HG02938 (cell line): ENCODE measurements around the gene ARHGAP33.
A peak's percentile ranks its signal among the peaks of the same experiment; 100 is the strongest.

Experiments
- ATAC-seq: cut with Tn5 transposase; IDR thresholded peaks from one replicate; pipeline ENCODE4 v1.9.1; 2021; ENCODE audit warnings: mild to moderate bottlenecking, moderate library complexity; ENCODE audit not compliant: unreplicated experiment

Gene ARHGAP33

DNA sequence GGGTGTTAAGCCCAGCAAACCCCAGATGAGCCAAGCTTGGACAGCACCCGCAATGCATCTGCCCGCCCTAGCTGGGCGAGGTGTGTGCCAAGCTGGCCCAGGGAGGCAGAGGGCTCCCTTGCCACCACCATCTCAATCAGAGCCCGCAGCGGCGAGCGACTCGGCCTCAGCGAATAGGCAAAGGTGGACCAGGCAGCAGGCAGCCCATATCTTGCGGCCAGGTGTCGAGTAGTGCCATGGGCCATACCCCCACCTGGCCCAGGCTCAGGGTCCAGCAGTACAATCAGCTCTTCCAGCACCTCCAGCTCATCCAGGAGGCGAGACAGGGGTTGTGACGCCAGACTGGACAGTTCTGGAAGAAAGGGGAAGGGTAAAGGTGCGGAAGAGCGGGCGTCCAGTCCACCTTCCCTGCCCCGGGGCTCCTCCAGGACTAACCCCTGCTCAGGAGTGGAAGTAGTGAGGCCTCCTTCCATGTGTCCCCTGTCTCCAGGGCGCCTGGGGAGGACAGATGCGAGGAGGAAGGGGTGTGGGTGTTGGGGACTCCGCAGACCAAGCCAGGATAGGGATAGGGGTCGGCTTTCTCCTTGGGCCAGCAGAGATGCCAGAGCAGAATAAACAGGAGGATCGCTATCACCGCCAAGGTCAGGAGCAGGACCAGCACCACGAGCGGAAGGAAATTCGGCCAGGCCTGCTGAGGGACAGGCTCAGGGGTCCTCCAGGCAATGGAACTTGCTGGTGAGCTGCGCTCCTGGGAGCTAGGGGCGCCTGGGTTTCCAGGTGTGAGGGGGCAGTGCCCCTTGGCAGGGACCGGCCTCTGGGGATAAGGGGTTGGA is 35.9 kb upstream of the ARHGAP33 start:
- no peak for ATAC-seq

DNA sequence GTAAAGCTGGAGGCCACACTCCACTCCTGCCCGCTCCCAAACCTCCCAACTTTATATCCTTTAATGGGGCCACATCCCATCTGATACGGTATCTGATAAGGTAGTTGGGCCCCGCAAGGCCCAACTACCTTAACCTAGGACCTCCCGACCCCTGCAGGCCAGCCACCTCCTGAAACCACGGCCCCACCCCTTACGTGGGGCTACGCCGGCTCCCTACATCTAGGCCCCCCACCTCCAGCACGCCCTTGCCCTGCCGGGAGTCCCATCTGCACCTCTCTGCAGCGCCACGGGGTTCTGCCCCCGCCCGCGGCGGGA is 35.3 kb upstream of the ARHGAP33 start:
- peak; percentile 10 for ATAC-seq

DNA sequence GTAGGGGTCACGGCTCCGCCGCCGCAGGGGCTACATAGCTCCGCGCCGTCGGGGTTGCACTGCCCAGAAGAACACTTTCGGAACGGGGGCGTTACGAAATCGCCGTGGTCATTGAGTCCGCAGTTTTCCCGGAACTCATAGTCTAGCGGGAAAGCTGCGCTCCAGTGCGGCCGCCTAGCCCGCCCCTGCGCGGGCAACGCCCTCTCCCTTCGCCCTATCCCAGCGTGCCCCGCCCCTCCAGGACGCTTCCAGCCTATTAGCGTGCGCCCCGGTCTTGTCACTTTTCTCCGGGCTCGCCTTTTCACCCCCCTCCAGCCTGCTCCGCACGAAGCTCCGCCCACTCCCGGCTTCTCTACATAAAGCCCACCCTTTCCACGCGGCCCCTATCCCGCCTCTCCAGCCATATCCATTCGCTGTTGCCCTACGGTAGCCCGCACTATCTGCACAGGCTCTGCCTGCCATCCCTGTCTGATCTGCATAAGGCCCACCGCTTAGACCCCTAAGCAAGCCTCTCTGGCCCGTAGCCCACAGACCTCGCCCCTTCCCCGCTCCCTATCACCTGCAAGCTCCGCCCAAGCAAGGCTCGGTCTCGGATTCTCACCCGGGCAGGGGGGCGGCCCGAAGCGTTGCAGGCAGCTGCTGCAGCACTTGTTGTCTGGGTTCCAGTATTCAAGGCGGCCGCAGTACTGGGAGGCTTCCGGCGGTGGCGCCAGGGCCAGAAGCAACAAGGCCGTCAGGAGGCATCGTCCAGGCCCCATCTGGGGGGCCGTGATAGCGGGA is 34.8 kb upstream of the ARHGAP33 start:
- peak; percentile 46 for ATAC-seq

DNA sequence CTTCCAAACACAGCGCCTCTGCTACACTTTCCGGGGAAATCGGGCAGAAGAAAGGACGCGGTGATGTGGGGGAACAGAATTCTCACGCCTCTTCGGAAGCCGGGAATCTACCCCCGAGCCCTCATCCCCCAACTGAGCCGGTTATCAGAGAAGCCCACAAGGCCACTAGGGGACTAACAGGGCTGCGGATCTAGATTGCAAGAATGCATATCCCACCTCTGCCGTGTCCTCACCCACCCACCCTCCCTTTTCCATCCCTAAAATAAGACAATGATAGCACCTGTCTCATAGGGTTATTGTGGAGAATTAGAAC is 34.2 kb upstream of the ARHGAP33 start:
- ATAC-seq: no peak

DNA sequence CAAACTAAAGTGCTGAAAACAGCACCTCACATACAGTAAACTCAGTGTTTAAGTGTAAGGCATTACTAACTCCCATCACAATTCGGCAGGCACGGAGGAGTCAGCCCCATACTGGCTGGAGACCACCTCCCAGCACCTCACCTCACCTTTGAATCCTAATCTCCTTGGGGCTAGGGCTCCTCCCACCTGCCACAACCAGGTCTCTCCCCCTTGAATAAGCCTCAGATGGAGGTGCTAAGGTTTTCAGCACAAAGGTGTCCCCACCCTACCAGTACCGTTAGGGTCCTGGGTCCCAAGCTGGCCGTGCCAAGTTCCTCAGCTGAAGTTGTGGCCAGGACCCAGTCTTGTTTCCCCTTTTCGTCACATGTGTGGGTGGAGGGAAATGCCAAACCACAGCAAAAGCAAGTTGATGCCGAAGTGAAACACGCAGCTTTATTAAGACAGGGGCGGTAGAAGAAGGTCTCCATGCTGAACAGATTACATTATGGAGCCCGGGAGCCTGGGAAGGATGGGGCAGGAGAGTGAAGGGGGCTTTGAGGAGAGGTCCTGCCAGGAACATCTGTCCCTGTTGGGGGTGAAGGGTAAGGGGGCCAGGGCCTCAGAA is 33.1 kb upstream of the ARHGAP33 start, which contains the start of gene IGFLR1:
Gene IGFLR1, minus strand, starts transcription at position 332 of the 604 bp plus-strand sequence. CDS start 1,272 bp downstream, outside the sequence.
- no peak for ATAC-seq

DNA sequence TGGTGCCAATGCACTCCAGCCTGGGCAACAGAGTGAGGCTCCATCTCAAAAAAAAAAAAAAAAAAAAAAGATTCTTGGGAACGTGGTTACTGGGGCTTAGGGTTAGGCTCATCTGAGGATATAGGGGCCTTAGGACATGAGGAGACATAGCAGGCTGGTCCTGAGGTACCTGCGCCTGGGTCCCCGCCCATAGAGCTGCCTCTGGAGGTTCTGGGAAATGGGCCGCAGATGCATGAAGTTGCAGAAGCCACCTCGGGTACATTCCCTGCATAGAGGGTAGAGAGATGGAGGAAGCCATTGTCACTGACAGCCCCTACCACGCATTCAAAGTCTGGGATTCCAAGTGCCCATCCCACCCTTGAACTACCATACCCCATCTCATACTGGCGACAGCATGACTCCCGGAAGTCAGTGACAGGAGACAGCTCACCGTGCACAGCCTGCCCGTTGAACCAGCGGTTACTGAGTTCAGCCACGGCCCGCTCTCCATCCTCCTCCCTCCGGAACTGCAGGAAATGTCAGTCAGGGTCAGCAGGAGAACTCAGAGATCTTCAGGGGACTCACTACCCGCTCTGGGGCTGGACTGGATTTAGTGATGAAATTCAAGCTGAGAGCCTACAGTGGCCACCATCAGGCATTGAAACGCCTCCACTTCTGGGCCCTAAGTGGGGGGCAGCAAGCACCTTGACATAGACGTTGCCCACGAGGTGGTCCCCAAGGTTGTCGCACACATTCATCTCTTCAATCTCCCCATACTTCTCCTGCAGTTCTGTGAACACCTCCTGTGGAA is 31.5 kb upstream of the ARHGAP33 start:
- no peak for ATAC-seq

DNA sequence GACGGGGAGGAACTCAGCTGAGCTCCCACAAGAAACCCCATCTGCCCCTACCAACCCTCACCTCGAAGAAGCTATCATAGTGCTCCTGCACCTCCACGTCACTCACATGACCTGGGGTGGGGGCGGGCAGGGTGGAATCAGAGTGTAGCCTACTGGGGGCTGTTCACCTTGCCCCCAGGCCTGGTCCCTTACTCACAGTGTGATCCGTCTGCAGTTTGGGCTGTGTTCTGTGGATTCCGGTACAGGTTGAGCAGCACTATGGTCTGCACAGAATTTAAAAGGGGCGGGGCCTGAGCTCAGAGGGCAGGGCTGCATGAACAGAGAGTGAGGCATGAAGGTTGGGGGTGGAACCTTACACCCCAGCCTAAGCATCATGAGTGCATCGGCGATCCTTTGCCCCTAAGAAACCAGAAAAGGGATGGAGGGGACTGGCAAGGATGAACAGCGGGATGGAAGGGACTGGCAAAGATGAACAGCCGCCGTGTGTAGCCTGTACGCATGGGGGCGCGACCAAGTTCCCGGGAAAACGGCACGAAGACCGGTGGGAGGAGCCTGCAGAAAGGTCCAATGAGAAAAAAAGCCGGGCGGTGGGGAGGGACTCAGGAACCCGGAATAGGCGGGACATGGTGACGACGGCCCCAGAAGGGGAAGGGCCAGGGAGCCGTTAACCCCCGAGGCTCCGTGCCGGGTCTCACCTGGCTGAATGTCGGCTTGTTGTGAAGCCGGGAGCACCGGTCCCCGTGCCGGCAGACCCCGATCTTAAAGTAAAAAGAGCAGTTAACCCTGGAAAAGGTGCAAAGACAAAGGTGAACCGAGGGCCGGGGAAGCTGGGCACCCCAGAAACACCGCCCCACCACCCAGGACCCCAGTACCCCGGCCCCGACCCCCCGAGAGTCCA is 30.7 kb upstream of the ARHGAP33 start:
- peak; percentile 31 for ATAC-seq

DNA sequence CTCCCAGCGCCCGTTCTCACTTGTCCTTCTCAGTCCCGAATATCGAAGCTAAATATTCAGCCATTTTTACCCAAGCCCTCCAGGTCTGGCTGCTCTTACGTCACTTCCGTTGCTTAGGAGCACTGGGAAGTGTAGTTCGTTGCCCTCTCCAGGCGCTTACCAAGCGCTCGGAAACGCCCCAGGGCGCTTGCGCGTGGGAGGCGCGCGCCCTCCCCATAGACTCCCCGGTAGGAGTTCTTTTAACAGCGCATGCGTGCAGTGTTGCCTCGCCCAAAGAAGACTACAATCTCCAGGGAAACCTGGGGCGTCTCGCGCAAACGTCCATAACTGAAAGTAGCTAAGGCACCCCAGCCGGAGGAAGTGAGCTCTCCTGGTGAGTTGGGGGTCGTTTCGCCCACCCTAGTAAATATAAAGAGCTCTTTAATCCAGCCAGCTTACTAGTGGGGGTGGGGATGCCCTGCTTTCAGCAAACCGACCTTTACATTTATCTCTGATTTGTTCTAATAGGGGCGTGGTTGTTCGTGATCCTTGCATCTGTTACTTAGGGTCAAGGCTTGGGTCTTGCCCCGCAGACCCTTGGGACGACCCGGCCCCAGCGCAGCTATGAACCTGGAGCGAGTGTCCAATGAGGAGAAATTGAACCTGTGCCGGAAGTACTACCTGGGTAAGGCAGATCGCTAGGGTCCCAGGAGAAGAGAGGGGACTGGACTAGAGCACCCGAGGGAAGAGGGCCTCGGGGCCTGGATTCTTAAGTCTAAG is 29.9 kb upstream of the ARHGAP33 start, which contains the start of the genes PSENEN and U2AF1L4:
Gene PSENEN, plus strand, starts transcription at position 324 of the 759 bp plus-strand sequence. Its CDS starts 280 bp downstream, at position 604.
Gene U2AF1L4, minus strand, starts transcription at position 91 of the 759 bp plus-strand sequence. Its CDS starts 27 bp downstream, at position 64.
- peak; percentile 33 for ATAC-seq

DNA sequence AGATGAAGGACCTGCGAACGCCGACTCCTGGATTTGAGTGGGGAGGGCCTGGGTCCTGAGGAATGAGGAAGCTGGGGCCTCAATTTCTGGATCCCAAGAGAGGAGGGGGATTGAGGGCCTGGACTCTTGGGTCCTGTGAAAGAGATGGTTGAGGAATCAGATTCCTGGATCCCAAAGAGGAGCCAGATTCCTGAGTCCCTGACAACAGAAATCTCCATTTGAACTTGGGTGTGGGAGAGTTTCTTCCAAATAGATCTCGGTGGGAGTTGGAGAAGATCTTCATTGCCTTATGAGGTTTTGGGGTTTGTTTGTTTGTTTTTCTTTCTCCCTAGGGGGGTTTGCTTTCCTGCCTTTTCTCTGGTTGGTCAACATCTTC is 29.3 kb upstream of the ARHGAP33 start:
- ATAC-seq: no peak

DNA sequence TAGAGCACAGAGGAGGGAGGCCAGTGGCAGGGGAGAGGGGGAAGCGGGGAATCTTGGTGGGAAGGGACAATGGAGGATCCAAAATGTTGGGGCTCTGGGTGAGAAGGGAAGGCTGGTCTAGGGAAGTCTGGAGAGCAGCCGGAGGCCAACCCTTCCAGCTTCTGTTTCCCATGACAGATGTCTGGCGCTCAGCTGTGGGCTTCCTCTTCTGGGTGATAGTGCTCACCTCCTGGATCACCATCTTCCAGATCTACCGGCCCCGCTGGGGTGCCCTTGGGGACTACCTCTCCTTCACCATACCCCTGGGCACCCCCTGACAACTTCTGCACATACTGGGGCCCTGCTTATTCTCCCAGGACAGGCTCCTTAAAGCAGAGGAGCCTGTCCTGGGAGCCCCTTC is 28.8 kb upstream of the ARHGAP33 start:
- ATAC-seq: no peak

DNA sequence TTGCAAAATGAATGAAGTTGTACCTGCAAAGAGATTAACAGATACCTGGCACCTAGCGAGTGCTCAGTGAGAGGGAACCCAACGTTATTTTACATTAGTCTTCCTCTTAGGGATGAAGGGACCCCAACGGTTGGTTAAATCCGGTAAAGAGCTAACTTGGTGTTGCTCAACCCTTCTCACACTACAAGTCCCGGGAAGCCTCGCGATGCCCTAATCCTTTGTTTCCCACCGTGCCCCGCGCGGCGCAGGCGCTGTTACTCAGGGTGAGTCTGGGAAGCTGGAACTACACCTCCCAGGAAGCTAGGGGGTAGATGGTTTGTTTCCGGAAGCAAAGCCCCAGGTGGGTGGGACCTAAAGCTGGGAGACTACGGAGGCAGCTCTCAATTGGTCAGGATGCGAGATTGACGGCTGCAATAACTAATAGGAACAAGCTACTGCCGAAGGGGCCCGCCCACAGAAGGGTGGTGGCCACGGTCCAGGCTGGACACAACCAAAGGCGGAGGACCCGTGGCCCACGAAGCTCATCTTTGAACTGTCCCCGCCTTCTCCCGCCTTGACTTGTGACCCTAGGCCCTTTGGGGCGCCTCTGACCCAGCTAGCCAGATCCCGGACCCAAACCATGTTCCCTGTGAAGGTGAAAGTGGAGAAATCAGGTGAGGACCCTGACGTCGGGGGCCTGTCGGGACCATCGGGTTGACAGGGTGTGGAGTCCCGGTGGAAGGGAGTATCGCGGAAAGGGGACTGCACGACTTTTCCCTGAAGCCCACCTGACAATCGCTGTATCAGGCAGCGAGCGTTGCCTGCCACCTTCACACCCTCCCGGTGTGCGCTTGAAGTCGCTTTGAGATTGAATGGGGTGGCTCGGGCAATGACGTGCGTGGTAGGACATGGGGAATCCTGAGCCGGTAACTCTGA is 27.0 kb upstream of the ARHGAP33 start, which contains the start of gene LIN37:
Gene LIN37, plus strand, starts transcription at position 471 of the 915 bp plus-strand sequence. Its CDS starts 149 bp downstream, at position 620.
- peak; percentile 77 for ATAC-seq

DNA sequence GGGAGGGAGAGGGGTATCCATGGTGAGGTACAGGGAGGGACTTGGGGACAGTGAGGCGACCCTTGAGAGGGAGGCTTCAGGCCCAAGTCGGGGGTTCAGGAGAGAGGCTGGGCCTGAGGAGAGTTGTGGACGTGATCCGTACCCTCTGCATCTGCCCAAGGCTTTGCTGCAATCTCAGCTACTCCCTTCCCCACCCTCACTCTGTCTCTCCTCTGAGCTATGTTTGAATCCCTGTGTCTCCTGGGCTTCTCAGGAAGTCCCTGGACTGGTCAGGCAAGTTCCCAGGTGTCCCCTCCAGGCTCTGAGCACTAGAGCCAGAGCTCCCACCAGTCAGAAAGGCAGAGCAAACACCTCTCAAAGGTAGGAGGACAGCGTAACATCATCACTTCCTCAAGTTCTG is 25.2 kb upstream of the ARHGAP33 start:
- no peak for ATAC-seq

DNA sequence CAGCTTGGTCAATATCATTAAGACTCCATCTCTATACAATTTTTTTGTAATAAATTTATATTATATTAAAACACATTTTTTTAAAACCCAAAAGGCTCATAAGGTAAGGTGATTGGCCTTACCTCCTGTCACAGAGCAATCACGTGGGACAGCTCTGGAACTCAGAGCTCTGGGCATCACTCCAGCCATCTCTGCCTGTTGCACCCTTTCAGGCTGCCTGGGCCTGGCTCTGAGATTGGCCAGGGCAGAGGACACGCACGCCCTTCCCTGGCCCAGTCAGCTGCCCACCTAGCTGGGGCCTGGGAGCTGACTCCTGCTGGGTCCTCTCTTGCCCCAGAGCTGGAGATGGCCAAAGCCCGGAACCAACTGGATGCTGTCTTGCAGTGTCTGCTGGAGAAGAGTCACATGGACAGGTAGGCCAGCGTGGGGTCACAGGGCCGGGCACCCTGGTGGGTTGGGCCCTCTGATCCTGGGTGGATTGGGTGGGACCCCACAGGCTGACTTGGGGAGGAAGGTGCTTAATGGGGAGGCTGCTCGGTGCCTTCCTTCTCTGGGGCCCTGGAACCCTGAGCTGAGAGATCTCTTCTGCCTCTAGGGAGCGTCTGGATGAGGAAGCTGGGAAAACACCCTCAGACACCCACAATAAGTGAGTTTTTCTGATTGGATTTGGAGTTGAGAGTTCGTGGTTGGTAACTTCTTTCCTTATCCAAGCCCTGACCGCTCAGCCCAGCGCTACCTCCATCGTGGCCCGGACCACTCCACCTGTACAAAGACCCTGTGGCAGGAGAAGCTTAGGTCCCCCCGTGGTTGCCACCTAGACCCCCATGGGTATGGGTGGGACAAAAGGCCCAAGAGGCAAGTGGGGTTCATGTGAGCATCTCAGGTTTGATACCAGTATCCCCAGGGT is 23.3 kb upstream of the ARHGAP33 start:
- no peak for ATAC-seq

DNA sequence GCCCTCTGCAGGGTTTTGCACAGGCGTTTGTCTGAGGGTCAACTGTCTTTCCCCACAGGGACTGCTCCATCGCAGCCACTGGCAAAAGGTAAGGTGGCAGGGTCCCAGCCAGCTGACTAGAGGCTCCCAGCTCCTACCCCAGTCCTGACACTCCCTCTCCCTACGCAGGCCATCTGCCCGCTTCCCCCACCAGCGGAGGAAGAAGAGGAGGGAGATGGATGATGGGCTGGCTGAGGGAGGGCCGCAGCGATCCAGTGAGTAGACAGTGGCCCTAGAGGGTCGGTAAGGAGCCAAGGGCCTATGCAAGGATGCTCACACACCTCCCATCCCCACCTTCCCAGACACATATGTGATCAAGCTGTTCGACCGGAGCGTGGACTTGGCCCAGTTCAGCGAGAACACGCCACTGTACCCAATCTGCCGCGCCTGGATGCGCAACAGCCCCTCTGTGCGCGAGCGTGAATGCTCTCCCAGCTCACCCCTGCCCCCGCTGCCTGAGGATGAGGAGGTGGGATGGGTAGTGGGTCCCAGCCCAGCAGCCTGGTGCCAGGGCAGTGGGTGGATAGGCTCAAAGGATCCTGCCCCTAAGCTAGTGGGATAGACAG is 22.5 kb upstream of the ARHGAP33 start:
- no peak for ATAC-seq

DNA sequence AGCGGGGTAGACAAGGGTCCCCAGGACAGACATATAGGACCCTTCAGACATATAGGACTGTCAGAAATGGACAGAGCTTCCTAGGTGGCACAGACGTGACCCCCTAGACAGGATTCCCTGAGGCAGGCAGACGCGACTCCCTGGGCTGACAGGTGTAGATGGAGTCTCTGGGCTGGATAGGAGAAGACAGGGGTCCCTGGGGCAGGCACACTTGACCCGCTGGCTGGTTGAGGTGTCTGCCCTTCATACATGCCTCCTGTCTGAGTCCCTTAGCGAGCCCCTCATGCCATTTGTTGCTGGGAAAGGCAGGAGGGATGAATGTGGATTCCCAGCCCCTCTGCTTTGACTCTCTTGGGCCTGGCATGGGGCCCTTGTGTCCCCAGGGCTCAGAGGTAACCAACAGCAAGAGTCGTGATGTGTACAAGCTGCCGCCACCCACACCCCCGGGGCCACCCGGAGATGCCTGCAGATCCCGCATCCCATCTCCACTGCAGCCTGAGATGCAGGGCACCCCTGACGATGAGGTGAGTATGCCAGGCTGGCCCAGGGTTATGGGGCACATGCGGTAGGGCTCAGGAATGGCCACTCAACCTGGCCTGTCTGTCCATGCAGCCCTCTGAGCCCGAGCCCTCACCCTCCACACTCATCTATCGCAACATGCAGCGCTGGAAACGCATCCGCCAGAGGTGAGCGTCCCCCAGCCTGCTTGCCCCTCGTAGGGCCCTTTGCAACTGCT is 21.6 kb upstream of the ARHGAP33 start:
- no peak for ATAC-seq
